ENCODE measurements around the gene COL28A1. TPM values are rescaled to one million over a fixed set of nuclear protein-coding genes. Genes with fewer than 3 reads are reported as not detected.

The COL28A1 gene
- total and polyA plus RNA-seq, 2 experiments from 2014 or later, result 0.31 to 0.70 TPM

- peaks cover 25% of the 10 kb centered on the region for H3K4me1 ChIP-seq (ENCODE audit: insufficient read depth)
- H3K4me2 ChIP-seq, result no peak overlapping the region
- no peak for ATAC-seq
- no peaks in the 10 kb centered on the region for H3K36me3 ChIP-seq (ENCODE audit: insufficient read depth)
- H3K27ac ChIP-seq (ENCODE audit: low read depth), result no peak overlapping the region
- 0 out of 2 replicates have a peak overlapping the region, but pooled peaks have one; percentile 33 for H2AFZ ChIP-seq
- 0 out of 2 replicates have a peak, but pooled peaks cover 6% of the 10 kb centered on the region for H3K9me2 ChIP-seq (ENCODE audit: insufficient read depth)
- Mint-ChIP-seq H3K9me3 (no peaks in the 10 kb centered on the region; the same call in 2 of the 3 replicates), H3K36me3 (ENCODE audit: low read depth) (no peaks in the 10 kb centered on the region), H3K27me3 (ENCODE audit: insufficient read depth, low read depth, poor library complexity) (no peaks in the 10 kb centered on the region), H3K4me3 (no peak overlapping the region), H3K4me1 (peaks cover 24% of the 10 kb centered on the region), H3K27ac (0 out of 2 replicates have a peak overlapping the region, but pooled peaks have one; percentile 12)
- TF ChIP-seq POLR2AphosphoS5 (IDR thresholded peaks at IDR 0.05; ENCODE audit: low read depth) (no peak), ZNF114 (CRISPR knock-in tag; IDR thresholded peaks at IDR 0.05) (no peak), NANOG (IDR thresholded peaks at IDR 0.05; ENCODE audit: borderline replicate concordance) (no peak), REST (IDR thresholded peaks at IDR 0.05; ENCODE audit: unreplicated experiment) (no peak), ETS1 (IDR thresholded peaks at IDR 0.05) (no peak), JUNB (IDR thresholded peaks at IDR 0.05; ENCODE audit: unreplicated experiment) (no peak), STAT1 (IDR thresholded peaks at IDR 0.05; ENCODE audit: unreplicated experiment) (no peak), EZH2 (IDR thresholded peaks at IDR 0.05; ENCODE audit: low read depth, unreplicated experiment) (no peak), EZH2phosphoT487 (IDR thresholded peaks at IDR 0.05; ENCODE audit: unreplicated experiment) (no peak), CREB1 (CRISPR knock-in tag; IDR thresholded peaks at IDR 0.05; ENCODE audit: low read depth) (no peak), ZNF331 (CRISPR knock-in tag; IDR thresholded peaks at IDR 0.05; ENCODE audit: low read depth) (no peak)
- TF ChIP-seq, protein P1, sequence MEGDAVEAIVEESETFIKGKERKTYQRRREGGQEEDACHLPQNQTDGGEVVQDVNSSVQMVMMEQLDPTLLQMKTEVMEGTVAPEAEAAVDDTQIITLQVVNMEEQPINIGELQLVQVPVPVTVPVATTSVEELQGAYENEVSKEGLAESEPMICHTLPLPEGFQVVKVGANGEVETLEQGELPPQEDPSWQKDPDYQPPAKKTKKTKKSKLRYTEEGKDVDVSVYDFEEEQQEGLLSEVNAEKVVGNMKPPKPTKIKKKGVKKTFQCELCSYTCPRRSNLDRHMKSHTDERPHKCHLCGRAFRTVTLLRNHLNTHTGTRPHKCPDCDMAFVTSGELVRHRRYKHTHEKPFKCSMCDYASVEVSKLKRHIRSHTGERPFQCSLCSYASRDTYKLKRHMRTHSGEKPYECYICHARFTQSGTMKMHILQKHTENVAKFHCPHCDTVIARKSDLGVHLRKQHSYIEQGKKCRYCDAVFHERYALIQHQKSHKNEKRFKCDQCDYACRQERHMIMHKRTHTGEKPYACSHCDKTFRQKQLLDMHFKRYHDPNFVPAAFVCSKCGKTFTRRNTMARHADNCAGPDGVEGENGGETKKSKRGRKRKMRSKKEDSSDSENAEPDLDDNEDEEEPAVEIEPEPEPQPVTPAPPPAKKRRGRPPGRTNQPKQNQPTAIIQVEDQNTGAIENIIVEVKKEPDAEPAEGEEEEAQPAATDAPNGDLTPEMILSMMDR (conservative IDR thresholded peaks at IDR 0.05; ENCODE audit: low read depth in 2 of 2), result no peak
- TF ChIP-seq, protein P2, sequence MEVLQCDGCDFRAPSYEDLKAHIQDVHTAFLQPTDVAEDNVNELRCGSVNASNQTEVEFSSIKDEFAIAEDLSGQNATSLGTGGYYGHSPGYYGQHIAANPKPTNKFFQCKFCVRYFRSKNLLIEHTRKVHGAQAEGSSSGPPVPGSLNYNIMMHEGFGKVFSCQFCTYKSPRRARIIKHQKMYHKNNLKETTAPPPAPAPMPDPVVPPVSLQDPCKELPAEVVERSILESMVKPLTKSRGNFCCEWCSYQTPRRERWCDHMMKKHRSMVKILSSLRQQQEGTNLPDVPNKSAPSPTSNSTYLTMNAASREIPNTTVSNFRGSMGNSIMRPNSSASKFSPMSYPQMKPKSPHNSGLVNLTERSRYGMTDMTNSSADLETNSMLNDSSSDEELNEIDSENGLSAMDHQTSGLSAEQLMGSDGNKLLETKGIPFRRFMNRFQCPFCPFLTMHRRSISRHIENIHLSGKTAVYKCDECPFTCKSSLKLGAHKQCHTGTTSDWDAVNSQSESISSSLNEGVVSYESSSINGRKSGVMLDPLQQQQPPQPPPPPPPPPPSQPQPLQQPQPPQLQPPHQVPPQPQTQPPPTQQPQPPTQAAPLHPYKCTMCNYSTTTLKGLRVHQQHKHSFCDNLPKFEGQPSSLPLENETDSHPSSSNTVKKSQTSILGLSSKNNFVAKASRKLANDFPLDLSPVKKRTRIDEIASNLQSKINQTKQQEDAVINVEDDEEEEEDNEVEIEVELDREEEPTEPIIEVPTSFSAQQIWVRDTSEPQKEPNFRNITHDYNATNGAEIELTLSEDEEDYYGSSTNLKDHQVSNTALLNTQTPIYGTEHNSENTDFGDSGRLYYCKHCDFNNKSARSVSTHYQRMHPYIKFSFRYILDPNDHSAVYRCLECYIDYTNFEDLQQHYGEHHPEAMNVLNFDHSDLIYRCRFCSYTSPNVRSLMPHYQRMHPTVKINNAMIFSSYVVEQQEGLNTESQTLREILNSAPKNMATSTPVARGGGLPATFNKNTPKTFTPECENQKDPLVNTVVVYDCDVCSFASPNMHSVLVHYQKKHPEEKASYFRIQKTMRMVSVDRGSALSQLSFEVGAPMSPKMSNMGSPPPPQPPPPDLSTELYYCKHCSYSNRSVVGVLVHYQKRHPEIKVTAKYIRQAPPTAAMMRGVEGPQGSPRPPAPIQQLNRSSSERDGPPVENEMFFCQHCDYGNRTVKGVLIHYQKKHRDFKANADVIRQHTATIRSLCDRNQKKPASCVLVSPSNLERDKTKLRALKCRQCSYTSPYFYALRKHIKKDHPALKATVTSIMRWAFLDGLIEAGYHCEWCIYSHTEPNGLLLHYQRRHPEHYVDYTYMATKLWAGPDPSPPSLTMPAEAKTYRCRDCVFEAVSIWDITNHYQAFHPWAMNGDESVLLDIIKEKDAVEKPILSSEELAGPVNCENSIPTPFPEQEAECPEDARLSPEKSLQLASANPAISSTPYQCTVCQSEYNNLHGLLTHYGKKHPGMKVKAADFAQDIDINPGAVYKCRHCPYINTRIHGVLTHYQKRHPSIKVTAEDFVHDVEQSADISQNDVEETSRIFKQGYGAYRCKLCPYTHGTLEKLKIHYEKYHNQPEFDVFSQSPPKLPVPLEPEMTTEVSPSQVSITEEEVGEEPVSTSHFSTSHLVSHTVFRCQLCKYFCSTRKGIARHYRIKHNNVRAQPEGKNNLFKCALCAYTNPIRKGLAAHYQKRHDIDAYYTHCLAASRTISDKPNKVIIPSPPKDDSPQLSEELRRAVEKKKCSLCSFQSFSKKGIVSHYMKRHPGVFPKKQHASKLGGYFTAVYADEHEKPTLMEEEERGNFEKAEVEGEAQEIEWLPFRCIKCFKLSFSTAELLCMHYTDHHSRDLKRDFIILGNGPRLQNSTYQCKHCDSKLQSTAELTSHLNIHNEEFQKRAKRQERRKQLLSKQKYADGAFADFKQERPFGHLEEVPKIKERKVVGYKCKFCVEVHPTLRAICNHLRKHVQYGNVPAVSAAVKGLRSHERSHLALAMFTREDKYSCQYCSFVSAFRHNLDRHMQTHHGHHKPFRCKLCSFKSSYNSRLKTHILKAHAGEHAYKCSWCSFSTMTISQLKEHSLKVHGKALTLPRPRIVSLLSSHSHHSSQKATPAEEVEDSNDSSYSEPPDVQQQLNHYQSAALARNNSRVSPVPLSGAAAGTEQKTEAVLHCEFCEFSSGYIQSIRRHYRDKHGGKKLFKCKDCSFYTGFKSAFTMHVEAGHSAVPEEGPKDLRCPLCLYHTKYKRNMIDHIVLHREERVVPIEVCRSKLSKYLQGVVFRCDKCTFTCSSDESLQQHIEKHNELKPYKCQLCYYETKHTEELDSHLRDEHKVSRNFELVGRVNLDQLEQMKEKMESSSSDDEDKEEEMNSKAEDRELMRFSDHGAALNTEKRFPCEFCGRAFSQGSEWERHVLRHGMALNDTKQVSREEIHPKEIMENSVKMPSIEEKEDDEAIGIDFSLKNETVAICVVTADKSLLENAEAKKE (CRISPR knock-in tag; IDR thresholded peaks at IDR 0.05), result no peak
- no peak for DNase-seq (ENCODE audit: low spot score)
- H3K27me3 ChIP-seq (ENCODE audit: insufficient read depth), result no peaks in the 10 kb centered on the region
- H3K4me3 ChIP-seq, result no peak overlapping the region
- H4K20me1 ChIP-seq (replicated peaks; ENCODE audit: insufficient read depth), result no peaks in the 10 kb centered on the region
- no peaks in the 10 kb centered on the region for H3F3A ChIP-seq (replicated peaks; ENCODE audit: low read depth)
- H3K79me2 ChIP-seq (replicated peaks; ENCODE audit: insufficient read depth), result no peaks in the 10 kb centered on the region
Measured at GRCh38 chr7:7438851-7439250, 96.8 kb downstream of the COL28A1 start.
